B cell (primary cell): ENCODE measurements around the gene DUSP5.

Experiments
- CTCF ChIP-seq: fragments of 200-600 bp; IDR thresholded peaks from one replicate; pipeline ENCODE4 v1.8.0; 2022; ENCODE audit warnings: antibody characterized with exemption, mild to moderate bottlenecking
- EZH2 ChIP-seq: IDR thresholded peaks from 2 replicates; pipeline ENCODE4 v1.6.1; 2012; ENCODE audit warnings: borderline replicate concordance, low read depth, mild to moderate bottlenecking, moderate library complexity, low read length; ENCODE audit not compliant: insufficient read depth, poor library complexity, severe bottlenecking

- no peak for TF ChIP-seq EZH2
- TF ChIP-seq CTCF = no peak
These were observed 10.6 kb downstream of the DUSP5 start for GRCh38 chr10:110508159-110508788.
